Right lobe of liver (tissue), 5 donors: ENCODE data around the gene NNMT. TPM values are rescaled to one million over a fixed set of nuclear protein-coding genes. Genes with fewer than 3 reads are reported as not detected.

Source experiments
- total RNA-seq, 6 experiments: library from RNA; depleted of rRNA in 2 of 6; stranded (reverse); fragments of >200 nt in 2 of 6; fragmentation: NEBNext Ultra II Directional in 3 of 6; extraction: Animal tissue kit (Norgen Biotek cat#: 25700) in 3 of 6; gene quantifications; one replicate each; pipeline versions ENCODE4 v1.1.0 to v1.2.4, GENCODE V29; 2016 to 2023
- donor health status: DM: no; HTN: no; CAD: no.
- donor health status: DM: no; HTN: no; CAD: no.
- donor health status: DM: no; HTN: yes; CAD: no.
- donor health status: DM: no; HTN: yes; CAD: no.

Gene NNMT
- total RNA-seq, 6 experiments from 2014 or later, result 634 to 3,368 (median 2,270) TPM

Other genes starting within 250 kb of the NNMT start
- gene ZBTB16, start 236.7 kb upstream of the NNMT start, total RNA-seq, result 100 to 1,000 TPM in 2 of 6 experiments, 10 to 100 TPM in 4; 13.1 to 205 (median 52.2) TPM
- gene C11orf71, start 104.1 kb downstream of the NNMT start, total RNA-seq, result 10 to 100 TPM in 3 of 6 experiments, 1 to 10 TPM in 3; 4.9 to 13.4 (median 8.6) TPM
- gene RBM7, start 104.3 kb downstream of the NNMT start, total RNA-seq, result 10 to 100 TPM; 10.5 to 27.3 (median 15.3) TPM
- 10 to 100 TPM; 25.8 to 73.9 (median 37.0) TPM for gene REXO2, start 143.1 kb downstream of the NNMT start, total RNA-seq